ENCODE data around the gene TMEM9.

The TMEM9 gene

DNA sequence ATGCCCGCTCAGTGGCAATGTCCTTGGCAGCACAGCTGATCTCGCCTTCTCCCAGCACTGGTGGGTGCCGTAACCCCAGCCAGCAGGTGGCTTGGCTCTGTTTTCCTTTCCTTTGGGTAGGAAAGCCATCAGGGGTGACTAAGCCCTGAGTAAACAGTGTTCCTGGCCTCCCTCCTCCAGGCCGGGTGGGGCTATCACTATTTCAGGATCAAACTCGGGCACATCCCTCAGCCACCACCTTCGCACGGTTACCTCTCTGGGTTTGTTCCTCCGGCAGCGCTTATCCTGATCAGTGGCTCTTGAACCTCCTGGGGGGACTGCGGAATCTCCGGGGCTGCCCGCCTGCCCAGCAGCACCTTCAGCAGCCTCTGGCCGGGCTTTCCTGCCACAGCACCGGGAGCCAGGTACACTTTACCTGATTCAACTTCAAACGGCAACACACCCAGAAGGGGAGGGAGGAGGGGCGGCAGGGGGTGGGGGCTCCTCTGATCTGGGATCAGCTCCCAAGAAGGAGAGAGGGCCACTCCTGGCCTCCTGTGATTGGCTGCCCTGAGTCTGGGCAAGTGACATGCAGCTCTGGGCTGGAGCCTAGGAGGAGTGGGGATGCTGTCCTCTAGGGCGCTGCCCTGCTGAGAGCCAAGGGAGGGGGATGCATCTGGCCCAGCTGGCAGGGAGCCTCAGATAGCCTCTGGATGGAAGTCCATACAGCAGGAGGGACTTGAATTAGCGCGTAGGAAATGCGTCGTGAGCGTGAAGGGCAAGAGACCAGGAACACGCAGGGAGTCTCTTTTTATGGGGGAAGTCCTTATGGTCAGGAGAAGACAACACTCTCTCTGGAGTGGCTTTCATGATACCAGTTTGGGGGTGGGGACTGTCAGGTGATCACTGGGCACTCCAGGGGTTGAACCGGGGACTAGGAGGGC, 27.2 kb downstream of the TMEM9 start, which contains the start of gene ASCL5:
ASCL5 (minus strand) TSS at position 353 of the 923 bp plus-strand sequence. CDS start 11,812 bp downstream, outside the sequence.
- DNase-seq (ENCODE audit: low spot score): no peak

GRCh38 chr1:201126463-201126831, 27.8 kb downstream of the TMEM9 start:
- DNase-seq (ENCODE audit: low spot score): no peak

GRCh38 chr1:201125800-201126199, 28.5 kb downstream of the TMEM9 start:
- no peak for DNase-seq (ENCODE audit: low spot score)

- DNase-seq (ENCODE audit: low spot score): no peak
Measured at GRCh38 chr1:201125019-201125418, 29.3 kb downstream of the TMEM9 start.

DNA sequence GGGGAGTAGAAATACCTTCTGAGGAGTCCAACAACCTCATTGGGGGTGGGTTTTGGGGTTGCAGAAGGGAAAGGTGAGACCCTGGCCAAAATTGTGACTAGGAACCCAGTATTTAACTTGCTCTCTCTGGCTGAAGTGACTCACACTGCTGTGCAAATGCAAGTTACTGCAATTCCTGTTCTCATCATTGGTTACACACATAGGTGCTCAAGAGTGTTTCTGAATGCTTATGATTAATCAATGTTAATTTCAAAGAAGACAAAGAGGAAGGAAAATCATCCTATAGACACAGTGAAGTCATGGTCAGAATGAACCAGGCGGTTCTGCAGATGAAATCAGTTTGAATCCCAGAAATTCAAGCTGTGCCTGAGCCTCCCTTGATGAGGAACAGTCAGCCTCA, 30.4 kb downstream of the TMEM9 start:
- no peak for DNase-seq (ENCODE audit: low spot score)

DNA sequence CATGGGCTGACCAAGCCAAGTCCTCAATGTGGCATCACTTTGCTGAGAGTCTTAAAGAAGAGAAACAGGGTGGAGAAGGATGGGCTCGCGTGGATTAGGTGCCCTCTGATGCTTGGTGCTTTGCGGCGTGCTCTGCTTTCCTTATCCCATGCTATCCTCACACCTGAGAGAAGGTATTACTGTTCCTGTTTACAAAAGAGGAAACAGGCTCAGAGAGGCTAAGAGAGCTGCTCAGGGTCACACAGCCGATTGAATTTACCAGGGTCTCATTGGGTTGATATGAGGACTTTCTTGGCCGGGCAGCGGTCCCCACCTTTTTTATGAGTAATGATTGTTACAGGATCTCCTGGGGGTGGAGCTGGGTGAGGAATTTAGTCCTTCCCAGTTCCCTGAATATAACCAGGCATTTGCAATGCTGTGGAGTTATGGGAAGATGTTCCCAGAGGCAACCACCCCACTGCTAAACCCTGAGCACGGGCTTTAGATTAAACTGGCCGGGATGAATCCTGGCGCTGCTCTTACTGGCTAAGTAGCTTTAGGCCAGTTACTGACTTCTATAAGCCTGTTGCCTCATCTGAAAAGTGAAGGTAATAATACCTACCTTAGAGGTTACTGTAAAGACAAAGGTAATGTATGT, 31.8 kb downstream of the TMEM9 start:
- DNase-seq (ENCODE audit: low spot score): no peak

GRCh38 chr1:201119206-201120197, 34.8 kb downstream of the TMEM9 start:
- DNase-seq (ENCODE audit: low spot score): peak; percentile 72

DNA sequence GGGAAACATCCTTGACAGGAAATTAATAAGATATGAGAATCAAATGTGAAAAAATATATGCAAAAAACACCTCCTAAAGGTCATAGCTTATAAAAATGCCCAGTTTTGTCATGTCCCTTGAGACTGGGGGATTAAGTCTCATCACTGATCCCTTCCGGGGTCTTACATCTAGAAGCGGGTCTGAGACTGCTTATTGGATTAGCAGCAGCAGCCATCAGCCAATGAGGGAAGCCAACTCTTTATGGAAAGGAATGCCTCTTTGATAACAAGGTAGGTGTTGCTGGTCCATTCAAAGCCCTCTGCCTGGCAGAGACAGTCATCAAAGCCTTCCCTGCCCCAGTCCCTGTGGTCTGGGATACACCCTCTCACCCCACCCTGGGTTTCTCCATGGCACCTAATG, 38.2 kb downstream of the TMEM9 start:
- DNase-seq (ENCODE audit: low spot score): no peak

GRCh38 chr1:201115390-201115937, 38.8 kb downstream of the TMEM9 start:
- DNase-seq (ENCODE audit: low spot score): no peak

- peak; percentile 93 for DNase-seq (ENCODE audit: low spot score)
Measured at GRCh38 chr1:201114245-201115131, 39.8 kb downstream of the TMEM9 start.

DNA sequence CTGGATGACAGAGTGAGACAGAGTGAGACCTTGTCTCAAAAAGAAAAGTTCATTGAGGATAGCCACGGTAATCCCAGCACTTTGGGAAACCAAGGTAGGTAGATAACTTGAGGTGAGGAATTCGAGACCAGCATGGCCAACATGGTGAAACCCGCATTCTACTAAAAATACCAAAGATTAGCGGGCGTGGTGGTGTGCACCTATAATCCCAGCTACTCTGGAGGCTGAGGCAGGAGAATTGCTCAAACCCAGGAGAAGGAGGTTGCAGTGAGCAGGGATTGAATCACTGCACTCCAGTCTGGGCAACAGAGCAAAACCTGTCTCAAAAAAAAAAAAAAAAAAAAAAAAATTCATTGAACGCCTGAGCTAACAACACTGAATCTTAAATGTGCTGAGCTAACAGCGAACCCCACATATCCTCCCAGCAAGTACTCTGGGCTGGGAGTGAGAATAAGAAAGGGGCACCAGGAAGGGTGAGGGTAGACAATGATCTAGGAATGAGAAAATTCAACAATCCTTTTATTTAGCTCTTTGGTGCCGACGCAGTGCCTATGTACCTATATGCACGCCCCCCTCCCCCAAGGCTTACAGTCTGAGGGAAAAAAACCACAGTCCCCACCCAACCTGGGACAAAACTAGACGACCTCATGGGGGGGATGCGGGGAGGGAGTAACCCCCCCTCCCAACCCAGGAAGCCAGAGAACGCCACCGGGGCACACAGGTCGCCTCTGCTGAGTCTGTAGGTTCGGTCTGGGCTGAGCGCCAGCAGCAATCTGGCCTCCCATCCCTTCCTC, 40.6 kb downstream of the TMEM9 start:
- no peak for DNase-seq (ENCODE audit: low spot score)

- no peak for DNase-seq (ENCODE audit: low spot score)
Measured at GRCh38 chr1:201112926-201113325, 41.3 kb downstream of the TMEM9 start.

DNA sequence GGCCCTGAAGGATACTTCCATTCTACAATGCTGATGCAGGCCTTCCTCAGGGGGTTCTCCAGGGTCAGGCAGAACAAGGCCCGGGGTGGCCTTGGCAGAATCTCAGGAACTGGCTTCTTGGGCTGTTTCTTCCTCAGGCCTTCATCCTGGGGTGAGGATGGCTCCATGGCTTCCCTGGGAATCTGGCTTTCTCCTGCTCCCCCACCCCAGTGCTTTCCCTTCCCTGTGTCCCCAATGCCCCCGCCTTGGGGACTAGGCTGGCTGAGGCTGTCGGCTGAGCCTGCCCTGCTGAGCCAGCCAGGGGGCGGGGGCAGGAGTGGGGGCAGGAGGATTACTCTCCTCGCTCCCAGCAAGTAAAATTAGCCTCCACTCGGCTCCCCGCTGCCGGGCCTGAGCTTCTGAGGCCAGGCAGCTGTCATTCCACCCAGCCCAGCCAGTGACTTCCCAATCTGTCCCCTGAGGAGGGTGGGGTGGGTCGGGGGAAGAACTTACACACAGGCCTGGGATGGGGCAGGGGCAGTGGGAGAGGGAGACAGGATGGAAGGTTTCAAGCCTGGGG, 42.0 kb downstream of the TMEM9 start, which contains the start of gene CACNA1S:
CACNA1S (minus strand) TSS at position 254 of the 559 bp plus-strand sequence; CDS start at position 167, 87 bp downstream.
- peak; percentile 69 for DNase-seq (ENCODE audit: low spot score)

DNA sequence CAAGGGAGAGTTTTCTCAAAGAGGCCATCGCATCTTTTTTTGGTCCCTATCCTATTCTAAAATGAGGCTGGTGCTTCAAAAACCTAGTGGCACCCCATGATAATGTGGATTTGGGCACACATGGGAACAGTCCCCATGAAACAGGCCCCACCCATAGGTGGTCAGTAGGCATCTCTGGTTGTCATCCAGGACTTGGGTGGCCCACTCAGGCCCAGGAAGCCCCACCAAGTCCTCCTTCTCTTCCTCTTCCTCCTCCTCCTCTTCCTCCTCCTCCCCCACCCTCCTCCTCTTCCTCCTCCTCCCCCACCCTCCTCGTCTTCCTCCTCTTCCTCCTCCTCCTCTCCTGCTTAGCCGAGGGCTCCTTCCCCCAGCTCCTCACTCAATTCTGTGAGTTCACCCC, 42.6 kb downstream of the TMEM9 start:
- DNase-seq (ENCODE audit: low spot score): no peak

GRCh38 chr1:201111156-201111555, 43.1 kb downstream of the TMEM9 start:
- no peak for DNase-seq (ENCODE audit: low spot score)

DNA sequence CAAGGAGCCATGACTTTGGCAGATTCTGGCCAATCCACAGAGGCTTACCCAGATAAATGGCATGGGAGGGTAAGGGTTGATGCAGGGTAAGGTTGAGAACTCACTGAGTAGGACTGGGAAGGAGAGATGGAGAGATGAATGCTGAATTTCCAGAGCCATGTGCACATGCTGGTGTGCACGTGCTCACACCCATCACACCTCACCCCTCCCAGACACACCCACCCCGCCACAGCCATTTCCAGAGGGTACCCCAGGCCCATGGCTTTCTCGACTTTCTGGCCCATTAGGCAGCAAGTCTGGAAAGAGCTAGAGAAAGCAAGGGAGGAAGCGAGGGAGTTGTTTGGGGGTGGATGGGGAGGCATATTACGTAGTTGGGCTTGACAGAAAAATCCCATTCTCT, 43.7 kb downstream of the TMEM9 start:
- no peak for DNase-seq (ENCODE audit: low spot score)

DNA sequence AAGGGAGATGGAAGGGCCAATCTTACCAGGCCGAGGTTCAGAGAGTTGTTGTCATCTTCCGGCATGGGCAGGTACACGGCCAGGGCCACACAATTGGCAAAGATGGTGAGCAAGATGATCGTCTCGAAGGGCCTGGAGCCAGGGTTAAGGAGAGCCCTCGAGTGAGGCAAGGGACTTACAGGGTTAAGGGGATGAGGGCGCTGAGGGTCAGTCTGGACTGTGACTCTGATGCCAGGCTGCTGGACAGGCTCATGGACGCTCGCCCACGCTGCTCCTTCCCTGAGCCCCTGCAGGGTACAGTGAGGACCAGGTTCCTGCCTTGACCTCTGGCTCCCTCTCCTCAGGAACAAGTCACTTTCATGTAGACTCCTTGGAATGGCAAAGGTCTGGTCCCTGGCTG, 44.1 kb downstream of the TMEM9 start:
- no peak for DNase-seq (ENCODE audit: low spot score)

- DNase-seq (ENCODE audit: low spot score): no peak
Measured at GRCh38 chr1:201109651-201110050, 44.6 kb downstream of the TMEM9 start.

GRCh38 chr1:201108614-201109013, 45.7 kb downstream of the TMEM9 start:
- DNase-seq (ENCODE audit: low spot score): peak; percentile 64
